ENCODE data around the gene ACTR8.

- TF ChIP-seq POLR2A (IDR thresholded peaks at IDR 0.05) (no peak), CTCF (IDR thresholded peaks at IDR 0.05) (no peak)
Observed at GRCh38 chr3:53821631-53822121, 60.3 kb downstream of the ACTR8 start.
